MCF 10A (cell line): ENCODE results near the gene NGDN. TPM values are rescaled to one million over a fixed set of nuclear protein-coding genes. Genes with fewer than 3 reads are reported as not detected.

Experiments used
- BruUV-seq: library from RNA; stranded (reverse); fragments of 400-500 nt; replicated peaks from 2 replicates; lab custom pipeline; 2021; lab: Mats Ljungman, UMichigan
- CTCF ChIA-PET: fragments of 300-600 bp; sonication (Branson Sonifier 250); formaldehyde crosslinking; extraction: SDS; loops from one replicate; lab custom pipeline; 2021; ENCODE audit warnings: antibody characterized with exemption, inconsistent platforms; lab: Yijun Ruan, JAX
- POLR2A ChIA-PET: fragments of 300-600, 350-650 bp; sonication (Branson Sonifier 250); formaldehyde crosslinking; extraction: SDS; loops from one replicate; lab custom pipeline; 2020; ENCODE audit warnings: antibody characterized with exemption, inconsistent platforms; lab: Yijun Ruan, JAX
- DNase-seq: peaks from one replicate; pipeline ENCODE4 v3.0.0-alpha.2; 2018; ENCODE audit not compliant: unreplicated experiment
- H3K27ac Mint-ChIP-seq: one replicate; pipeline ENCODE4 v1.8.0; 2022; ENCODE audit warnings: mild to moderate bottlenecking, low read depth, mixed read lengths; ENCODE audit not compliant: unreplicated experiment
- H3K27me3 Mint-ChIP-seq: one replicate; pipeline ENCODE4 v1.8.0; 2022; ENCODE audit warnings: mixed read lengths; ENCODE audit not compliant: insufficient read depth, unreplicated experiment
- H3K36me3 Mint-ChIP-seq: one replicate; pipeline ENCODE4 v1.8.0; 2022; ENCODE audit warnings: mild to moderate bottlenecking, moderate library complexity, mixed read lengths; ENCODE audit not compliant: insufficient read depth, unreplicated experiment
- H3K4me1 Mint-ChIP-seq: one replicate; pipeline ENCODE4 v1.8.0; 2022; ENCODE audit warnings: mixed read lengths; ENCODE audit not compliant: insufficient read depth, unreplicated experiment
- H3K4me3 Mint-ChIP-seq: one replicate; pipeline ENCODE4 v1.8.0; 2022; ENCODE audit warnings: mild to moderate bottlenecking, moderate library complexity, mixed read lengths; ENCODE audit not compliant: unreplicated experiment
- H3K9me3 Mint-ChIP-seq: one replicate; pipeline ENCODE4 v1.8.0; 2022; ENCODE audit warnings: mixed read lengths; ENCODE audit not compliant: unreplicated experiment
- intact Hi-C: fragments of 100-400 bp; cut with micrococcal nuclease; formaldehyde crosslinking; loops from 2 replicates; pipeline ENCODE4 v1.14.1; 2022
- total RNA-seq: library from RNA; stranded (reverse); gene quantifications from 2 replicates; pipeline ENCODE4 v1.2.3, GENCODE V29; 2022
- TF ChIP-seq, protein P1 (sequence below): fragments of 200-600 bp; IDR thresholded peaks from one replicate; pipeline ENCODE4 v1.8.0; 2022; ENCODE audit warnings: antibody characterized with exemption, mild to moderate bottlenecking; ENCODE audit not compliant: unreplicated experiment

NGDN gene
- total RNA-seq, 1 experiment from 2014 or later = 46.8 TPM

DNA sequence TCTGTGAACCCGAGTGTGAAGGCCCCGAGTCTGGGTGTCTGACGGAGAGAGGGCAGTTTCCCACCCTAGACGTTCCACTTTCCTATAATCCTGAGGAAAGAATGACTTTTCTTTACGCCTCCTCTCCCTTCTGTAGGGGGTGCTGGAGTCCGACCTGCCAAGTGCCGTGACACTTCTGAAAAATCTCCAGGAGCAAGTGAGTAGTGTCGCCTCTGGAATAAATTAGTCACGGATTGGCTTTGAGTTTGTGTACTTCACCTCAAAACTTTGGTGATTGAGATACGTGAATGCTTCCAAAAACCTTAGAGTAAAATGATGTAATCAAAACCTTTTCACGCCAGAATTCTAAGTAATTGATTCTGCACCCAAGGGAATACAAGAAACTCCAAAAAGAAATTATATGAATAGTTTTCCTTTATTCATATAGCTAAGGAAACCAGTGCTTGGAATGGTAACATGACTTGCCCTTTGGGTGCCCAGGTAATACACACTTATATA lies 452 bp downstream of the NGDN start:
- intact Hi-C loops = no loop called here
- ChIA-PET CTCF (interaction anchor here (0.6 to 1.2 kb wide), 4 partner anchors 9 to 94 kb away, joined by 3 to 5 read pairs (median 4); no protein-coding TSS in a partner anchor), POLR2A (interaction anchor here (0.6 to 3.4 kb wide), 13 partner anchors 10 to 521 kb away, joined by 3 to 19 read pairs (median 3); partner anchors contain the start of genes BCL2L2, PABPN1, PPP1R3E and THTPA)
- TF ChIP-seq, protein P1, sequence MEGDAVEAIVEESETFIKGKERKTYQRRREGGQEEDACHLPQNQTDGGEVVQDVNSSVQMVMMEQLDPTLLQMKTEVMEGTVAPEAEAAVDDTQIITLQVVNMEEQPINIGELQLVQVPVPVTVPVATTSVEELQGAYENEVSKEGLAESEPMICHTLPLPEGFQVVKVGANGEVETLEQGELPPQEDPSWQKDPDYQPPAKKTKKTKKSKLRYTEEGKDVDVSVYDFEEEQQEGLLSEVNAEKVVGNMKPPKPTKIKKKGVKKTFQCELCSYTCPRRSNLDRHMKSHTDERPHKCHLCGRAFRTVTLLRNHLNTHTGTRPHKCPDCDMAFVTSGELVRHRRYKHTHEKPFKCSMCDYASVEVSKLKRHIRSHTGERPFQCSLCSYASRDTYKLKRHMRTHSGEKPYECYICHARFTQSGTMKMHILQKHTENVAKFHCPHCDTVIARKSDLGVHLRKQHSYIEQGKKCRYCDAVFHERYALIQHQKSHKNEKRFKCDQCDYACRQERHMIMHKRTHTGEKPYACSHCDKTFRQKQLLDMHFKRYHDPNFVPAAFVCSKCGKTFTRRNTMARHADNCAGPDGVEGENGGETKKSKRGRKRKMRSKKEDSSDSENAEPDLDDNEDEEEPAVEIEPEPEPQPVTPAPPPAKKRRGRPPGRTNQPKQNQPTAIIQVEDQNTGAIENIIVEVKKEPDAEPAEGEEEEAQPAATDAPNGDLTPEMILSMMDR = no peak
- BruUV-seq = TSS peak; percentile 78
- peaks cover 47% of the 10 kb centered on the region for H3K36me3 Mint-ChIP-seq
- no peak for DNase-seq
- H3K27ac Mint-ChIP-seq = no peak overlapping the region
- no peak overlapping the region for H3K4me3 Mint-ChIP-seq
- peaks cover 11% of the 10 kb centered on the region for H3K4me1 Mint-ChIP-seq
- H3K9me3 Mint-ChIP-seq = no peaks in the 10 kb centered on the region
- no peaks in the 10 kb centered on the region for H3K27me3 Mint-ChIP-seq

DNA sequence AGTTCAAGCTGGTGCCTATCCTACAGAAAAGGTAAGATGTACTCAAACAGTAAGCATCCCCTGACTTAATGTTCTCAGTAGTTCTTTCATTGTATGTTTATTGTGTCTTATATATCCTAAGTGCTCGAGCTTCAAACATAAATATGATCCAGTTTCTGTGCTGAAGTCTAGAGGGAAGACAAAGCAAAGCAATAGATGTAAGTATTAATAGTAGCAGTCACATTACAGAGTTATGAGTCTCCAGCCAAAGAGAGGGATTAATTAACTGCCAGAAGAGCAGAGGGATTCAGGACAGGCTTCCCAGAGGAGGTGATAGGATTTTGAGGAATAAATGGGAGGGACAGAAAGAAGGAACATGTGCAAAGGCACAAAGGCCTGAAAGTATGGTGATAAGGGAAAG lies 1.4 kb downstream of the NGDN start:
- no peak for DNase-seq
- CTCF ChIA-PET = interaction anchor here (0.6 to 0.8 kb wide), 2 partner anchors 13 to 88 kb away, joined by 3 to 5 read pairs; no protein-coding TSS in a partner anchor
- TF ChIP-seq, protein P1 = no peak
- no peaks in the 10 kb centered on the region for H3K27me3 Mint-ChIP-seq
- intact Hi-C loops = no loop called here
- BruUV-seq = no TSS peak
- POLR2A ChIA-PET = interaction anchor here (0.6 to 1.2 kb wide), 3 partner anchors 8 to 12 kb away, joined by 3 read pairs; no protein-coding TSS in a partner anchor
- H3K9me3 Mint-ChIP-seq = no peaks in the 10 kb centered on the region
- H3K4me3 Mint-ChIP-seq = no peak overlapping the region
- H3K36me3 Mint-ChIP-seq = peaks cover 57% of the 10 kb centered on the region
- H3K27ac Mint-ChIP-seq = no peak overlapping the region
- H3K4me1 Mint-ChIP-seq = peaks cover 11% of the 10 kb centered on the region

DNA sequence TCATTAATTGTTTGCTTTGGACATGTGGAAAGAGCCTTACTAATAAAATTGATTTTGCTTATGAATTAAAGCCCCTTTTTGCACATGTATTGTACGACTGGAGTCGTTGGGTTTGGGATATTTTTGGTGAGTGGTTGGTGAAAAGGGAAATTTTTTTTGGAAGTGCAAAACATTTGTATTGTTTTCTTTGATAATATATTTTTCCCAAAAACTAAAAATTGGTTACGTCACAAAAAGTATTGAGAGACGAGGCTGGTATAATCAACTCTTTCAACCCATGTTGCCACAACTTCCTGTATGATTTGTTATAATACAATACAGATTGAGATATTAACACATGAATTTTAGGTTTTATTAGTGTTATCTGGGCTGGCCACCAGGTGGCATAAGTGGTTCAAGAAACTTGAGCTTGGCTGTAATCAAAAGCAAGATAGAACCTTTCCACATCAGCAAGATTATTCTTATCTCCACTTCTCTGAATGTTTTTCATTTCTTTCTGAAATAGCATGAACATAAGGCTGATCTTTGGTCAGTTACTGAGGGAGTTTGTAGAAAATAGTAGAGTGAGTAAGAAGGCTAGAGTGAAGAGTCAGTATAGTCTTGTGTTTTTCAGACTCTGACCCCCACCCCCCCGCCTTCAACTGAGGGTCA lies 8.7 kb downstream of the NGDN start:
- TF ChIP-seq, protein P1 = peak; percentile 59
- intact Hi-C loops = loop anchor here (1.0 to 5.0 kb wide), 2 partner anchors 81 to 211 kb away; no protein-coding TSS in a partner anchor
- H3K27me3 Mint-ChIP-seq = no peaks in the 10 kb centered on the region
- CTCF ChIA-PET = interaction anchor here (0.6 to 13.0 kb wide), 40 partner anchors 8 to 1845 kb away, joined by 3 to 247 read pairs (median 4); partner anchors contain the start of genes AP1G2, RNF212B and THTPA
- peaks cover 5% of the 10 kb centered on the region for H3K4me1 Mint-ChIP-seq
- no TSS peak for BruUV-seq
- no peaks in the 10 kb centered on the region for H3K9me3 Mint-ChIP-seq
- peak; percentile 58 for DNase-seq
- H3K27ac Mint-ChIP-seq = no peak overlapping the region
- H3K4me3 Mint-ChIP-seq = no peak overlapping the region
- POLR2A ChIA-PET = interaction anchor here (0.5 to 1.5 kb wide), 9 partner anchors 11 to 1139 kb away, joined by 3 to 7 read pairs (median 3); partner anchors contain the start of genes PABPN1, THTPA and TM9SF1
- H3K36me3 Mint-ChIP-seq = peaks cover 76% of the 10 kb centered on the region
